Measurements from ENCODE around the gene FLT4. TPM values are rescaled to one million over a fixed set of nuclear protein-coding genes. Genes with fewer than 3 reads are reported as not detected.

FLT4 gene
- total RNA-seq, 4 donors from 2014 or later, result 3.1 to 47.5 (median 8.0) TPM

DNA sequence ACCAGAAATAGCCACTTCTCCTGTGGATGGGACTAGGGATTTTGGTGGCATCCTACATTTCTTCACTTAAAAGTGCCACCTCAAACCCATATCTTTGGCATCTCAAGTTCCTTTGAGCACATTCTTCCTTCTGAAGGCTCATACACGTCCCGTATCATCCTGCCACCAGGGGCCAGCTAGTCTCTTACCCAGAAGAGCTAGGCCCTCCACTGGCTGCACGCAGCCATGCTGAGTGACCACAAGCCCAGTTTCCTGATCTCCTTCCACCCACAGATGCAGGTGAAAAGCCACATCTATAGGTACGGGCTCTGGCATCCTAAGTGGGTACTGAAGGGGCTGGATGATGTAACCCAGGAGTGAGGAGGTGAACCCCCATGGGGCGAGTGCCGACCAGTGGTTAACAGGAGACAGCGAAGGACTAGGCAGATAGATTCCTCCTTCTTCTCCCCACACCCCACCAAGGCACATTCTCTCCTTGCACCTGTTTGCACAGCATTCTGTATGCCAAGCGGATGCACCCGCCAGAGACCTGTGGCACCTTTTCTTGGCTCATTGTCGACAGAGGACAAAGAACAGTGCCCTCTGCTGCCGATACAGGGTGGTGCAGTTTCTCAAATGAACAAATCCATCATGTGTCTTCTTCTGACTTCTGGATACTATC, 43.7 kb downstream of the FLT4 start:
- TF ChIP-seq, protein P1, sequence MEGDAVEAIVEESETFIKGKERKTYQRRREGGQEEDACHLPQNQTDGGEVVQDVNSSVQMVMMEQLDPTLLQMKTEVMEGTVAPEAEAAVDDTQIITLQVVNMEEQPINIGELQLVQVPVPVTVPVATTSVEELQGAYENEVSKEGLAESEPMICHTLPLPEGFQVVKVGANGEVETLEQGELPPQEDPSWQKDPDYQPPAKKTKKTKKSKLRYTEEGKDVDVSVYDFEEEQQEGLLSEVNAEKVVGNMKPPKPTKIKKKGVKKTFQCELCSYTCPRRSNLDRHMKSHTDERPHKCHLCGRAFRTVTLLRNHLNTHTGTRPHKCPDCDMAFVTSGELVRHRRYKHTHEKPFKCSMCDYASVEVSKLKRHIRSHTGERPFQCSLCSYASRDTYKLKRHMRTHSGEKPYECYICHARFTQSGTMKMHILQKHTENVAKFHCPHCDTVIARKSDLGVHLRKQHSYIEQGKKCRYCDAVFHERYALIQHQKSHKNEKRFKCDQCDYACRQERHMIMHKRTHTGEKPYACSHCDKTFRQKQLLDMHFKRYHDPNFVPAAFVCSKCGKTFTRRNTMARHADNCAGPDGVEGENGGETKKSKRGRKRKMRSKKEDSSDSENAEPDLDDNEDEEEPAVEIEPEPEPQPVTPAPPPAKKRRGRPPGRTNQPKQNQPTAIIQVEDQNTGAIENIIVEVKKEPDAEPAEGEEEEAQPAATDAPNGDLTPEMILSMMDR (IDR thresholded peaks at IDR 0.05; ENCODE audit: low read depth), result no peak

DNA sequence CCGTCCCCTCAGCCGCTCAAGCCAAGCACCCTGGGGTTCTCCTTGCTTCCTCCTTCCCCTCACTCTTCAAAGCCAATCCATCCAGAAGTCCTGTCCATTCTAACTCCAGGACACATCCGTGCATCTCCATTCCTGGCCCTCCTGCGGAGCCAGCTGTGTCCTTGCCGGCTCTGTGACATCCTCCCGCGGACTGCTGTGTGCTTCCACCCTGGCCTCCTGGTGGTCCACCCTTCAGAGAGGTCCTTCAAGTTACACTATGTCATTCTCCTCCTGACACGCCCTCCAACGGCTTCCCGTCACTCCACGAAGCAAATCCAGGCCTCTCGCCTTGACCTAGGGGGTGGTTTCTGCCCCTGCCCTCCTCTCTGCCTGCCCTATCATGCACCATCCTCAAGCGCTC, 45.1 kb downstream of the FLT4 start:
- TF ChIP-seq, protein P1 (IDR thresholded peaks at IDR 0.05; ENCODE audit: low read depth), result no peak

DNA sequence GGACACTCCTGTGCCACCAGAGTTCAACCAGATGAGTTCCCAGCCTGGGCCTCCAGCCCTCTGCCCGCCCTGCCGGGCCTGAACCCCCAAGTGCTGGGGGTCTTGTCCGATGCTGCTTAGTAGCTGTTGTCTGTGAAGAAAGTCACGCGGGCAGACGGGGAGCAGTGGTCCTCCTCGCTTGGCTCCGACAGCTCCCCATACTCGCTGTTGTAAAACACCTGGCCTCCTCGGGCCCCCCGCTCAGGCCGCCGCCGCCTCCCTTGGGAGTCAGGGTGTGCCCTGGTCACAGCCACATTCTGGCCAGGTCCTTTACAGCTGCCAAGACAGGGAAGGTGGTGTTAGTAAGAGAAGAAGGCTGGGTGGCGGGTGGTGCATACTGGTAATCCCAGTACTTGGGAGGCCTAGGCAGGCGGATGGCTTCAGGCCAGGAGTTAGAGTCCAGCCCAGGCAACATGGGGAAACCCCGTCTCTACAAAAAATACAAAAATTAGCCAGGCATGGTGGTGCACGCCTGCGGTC, 46.3 kb downstream of the FLT4 start:
- TF ChIP-seq, protein P1 (IDR thresholded peaks at IDR 0.05; ENCODE audit: low read depth), result no peak

DNA sequence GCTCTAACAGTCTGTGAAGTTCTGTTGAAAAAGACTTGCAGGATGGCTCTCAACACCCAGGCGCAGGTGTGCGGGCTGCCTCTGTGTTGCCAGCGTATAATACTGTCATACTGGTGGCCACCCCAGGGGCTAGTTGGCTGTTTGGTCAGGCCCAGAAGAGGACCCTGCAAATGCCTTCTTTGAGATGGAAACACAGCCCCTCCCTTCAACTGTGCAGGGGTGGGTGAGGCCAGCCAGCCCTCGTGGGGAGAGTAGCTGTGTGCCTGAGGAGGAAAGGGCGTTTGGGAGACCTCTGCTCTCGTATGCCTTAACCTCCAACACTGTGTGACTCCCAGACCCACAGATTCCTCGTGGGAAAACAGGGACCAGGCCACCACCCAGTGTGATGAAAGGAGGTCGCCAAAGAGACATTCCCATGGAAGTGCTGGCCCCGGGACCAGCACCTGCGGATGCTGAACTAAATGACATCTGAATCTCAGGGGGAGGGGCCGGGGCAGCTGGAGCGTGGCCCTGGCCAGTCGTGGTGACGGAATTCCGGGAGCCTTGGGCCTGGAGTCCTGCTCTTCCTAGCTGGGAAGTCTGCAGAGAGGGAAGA, 46.8 kb downstream of the FLT4 start:
- TF ChIP-seq, protein P1 (IDR thresholded peaks at IDR 0.05; ENCODE audit: low read depth), result no peak

DNA sequence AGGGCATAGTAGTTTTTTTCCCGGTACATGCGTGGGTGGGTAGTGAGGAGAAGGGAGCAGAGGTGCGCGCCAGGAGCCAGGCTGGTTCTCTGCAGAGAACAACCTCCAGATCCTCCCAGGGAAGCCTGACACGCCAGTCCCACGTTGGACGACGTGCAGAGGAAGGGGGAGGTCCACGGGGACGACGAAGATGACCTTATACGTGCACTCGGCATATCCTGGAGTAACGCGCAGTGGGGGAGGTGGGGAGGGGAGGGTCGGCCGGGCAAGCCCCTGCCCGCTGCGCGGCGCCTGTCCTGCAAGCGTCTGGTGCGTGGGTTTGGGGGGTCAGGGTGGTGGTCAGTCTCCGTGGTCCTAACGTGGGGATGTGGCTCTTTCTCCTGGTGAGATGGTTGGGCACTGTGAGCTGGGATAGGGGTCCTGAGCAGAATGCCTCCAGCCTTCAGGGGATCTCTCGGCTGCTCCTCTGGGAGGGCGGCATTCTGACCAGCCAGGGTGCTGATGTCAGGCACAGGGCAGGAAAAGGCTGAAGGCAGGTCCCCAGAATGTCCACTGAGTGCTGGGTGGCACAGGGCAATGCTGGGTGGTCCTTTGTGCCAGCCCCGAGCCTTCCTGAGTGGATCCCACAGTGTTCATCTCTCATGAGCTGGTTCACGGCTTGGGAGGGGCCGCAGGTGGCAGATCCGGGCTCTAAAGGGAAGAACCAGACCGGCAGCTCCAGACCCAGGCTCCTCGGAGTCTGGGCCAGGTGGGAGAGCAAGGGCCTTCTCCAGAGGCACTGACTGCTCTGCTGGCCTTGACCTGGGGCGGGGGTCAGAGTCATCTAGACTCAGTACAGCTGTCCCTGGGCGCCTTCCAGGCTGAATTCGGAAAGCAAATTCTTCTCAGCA, 47.6 kb downstream of the FLT4 start:
- TF ChIP-seq, protein P1 (IDR thresholded peaks at IDR 0.05; ENCODE audit: low read depth), result no peak

DNA sequence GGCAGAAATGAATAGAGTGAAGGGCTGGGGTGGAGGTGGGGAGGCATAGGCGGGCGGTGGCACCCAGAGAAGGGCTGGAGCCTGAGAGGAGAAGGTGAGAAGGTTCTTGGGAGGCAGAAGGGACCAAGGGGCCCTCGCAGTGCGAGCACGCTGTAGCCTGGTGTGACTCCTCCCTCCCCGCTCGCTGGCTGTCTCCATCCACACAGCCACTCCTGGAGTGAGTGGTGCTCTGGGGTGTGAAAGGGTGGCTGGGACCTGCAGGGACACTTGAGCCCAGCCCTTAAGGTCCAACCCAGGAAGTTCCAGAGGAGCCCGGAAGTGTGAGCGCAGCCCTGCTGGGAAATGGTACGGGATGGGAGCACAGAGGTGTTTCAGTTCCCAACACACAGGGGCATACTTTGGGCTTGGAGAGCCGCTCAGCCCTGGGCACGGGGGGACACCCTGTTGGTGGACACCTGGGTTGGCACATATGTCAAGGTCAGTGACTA, 48.8 kb downstream of the FLT4 start:
- TF ChIP-seq, protein P1 (IDR thresholded peaks at IDR 0.05; ENCODE audit: low read depth), result no peak
